Prostate gland (tissue), 2 donors: Measurements from ENCODE around the gene BRSK1.

Experiments used
- POLR2A ChIP-seq: fragments of 450-650 bp; IDR thresholded peaks from one replicate; pipeline ENCODE4 v1.6.1; 2016; ENCODE audit warnings: antibody characterized with exemption, mild to moderate bottlenecking
- POLR2AphosphoS5 ChIP-seq: sonication (generic); formaldehyde crosslinking; IDR thresholded peaks from one replicate; pipeline ENCODE4 v1.6.1; 2017; ENCODE audit warnings: antibody characterized with exemption
- TF ChIP-seq, protein P1 (sequence below), 4 experiments: fragments of 200-600 bp in 2 of 4; fragments of 450-650 bp in 2 of 4; sonication (generic) in 2 of 4; IDR thresholded peaks; 1 replicate in 3 of 4; 2 replicates in 1 of 4; pipeline ENCODE4 v1.5.1; 2016 to 2019; ENCODE audit warnings: antibody characterized with exemption in 4 of 4, mild to moderate bottlenecking in 2 of 4, moderate library complexity in 2 of 4

GRCh38 chr19:55245236-55245904 is 38.4 kb upstream of the BRSK1 start:
- TF ChIP-seq POLR2AphosphoS5 = no peak
- TF ChIP-seq POLR2A = no peak
- TF ChIP-seq, protein P1, sequence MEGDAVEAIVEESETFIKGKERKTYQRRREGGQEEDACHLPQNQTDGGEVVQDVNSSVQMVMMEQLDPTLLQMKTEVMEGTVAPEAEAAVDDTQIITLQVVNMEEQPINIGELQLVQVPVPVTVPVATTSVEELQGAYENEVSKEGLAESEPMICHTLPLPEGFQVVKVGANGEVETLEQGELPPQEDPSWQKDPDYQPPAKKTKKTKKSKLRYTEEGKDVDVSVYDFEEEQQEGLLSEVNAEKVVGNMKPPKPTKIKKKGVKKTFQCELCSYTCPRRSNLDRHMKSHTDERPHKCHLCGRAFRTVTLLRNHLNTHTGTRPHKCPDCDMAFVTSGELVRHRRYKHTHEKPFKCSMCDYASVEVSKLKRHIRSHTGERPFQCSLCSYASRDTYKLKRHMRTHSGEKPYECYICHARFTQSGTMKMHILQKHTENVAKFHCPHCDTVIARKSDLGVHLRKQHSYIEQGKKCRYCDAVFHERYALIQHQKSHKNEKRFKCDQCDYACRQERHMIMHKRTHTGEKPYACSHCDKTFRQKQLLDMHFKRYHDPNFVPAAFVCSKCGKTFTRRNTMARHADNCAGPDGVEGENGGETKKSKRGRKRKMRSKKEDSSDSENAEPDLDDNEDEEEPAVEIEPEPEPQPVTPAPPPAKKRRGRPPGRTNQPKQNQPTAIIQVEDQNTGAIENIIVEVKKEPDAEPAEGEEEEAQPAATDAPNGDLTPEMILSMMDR (IDR thresholded peaks at IDR 0.05) = no peak
